Left lung (tissue), 10 donors: ENCODE results near the gene PITPNM3. TPM values are rescaled to one million over a fixed set of nuclear protein-coding genes. Genes with fewer than 3 reads are reported as not detected.

Experiments used
- ATAC-seq: fragments of 200-7000 bp; cut with Tn5 transposase; one replicate; pipeline ENCODE4 v1.9.1; 2020; ENCODE audit warnings: moderate library complexity
- DNase-seq, 4 donors: peaks; one replicate each; pipeline ENCODE4 v3.0.0-alpha.2; 2013 to 2020
- H3K27ac ChIP-seq, 2 donors: fragments of 200-600 bp; sonication (generic) in 1 of 2; one replicate each; pipeline versions ENCODE4 v1.5.0 to v1.8.0; 2020 to 2021
- H3K27me3 ChIP-seq, 2 donors: fragments of 200-600 bp; sonication (generic) in 1 of 2; one replicate each; pipeline versions ENCODE4 v1.5.0 to v1.8.0; 2020 to 2021
- H3K36me3 ChIP-seq, 2 donors: fragments of 200-600 bp; sonication (generic) in 1 of 2; one replicate each; pipeline versions ENCODE4 v1.5.0 to v1.8.0; 2020 to 2021
- H3K4me1 ChIP-seq, 2 donors: fragments of 200-600 bp; one replicate each; pipeline ENCODE4 v1.8.0; 2021
- H3K4me3 ChIP-seq, 2 donors: fragments of 200-600 bp; sonication (generic) in 1 of 2; one replicate each; pipeline versions ENCODE4 v1.5.0 to v1.8.0; 2020 to 2021; ENCODE audit warnings: mild to moderate bottlenecking in 1 of 2
- H3K9me3 ChIP-seq, 2 donors: fragments of 200-600 bp; sonication (generic) in 1 of 2; one replicate each; pipeline versions ENCODE4 v1.5.0 to v1.8.0; 2020 to 2021
- intact Hi-C, 2 donors: fragments of 100-400 bp; cut with DNase I; formaldehyde crosslinking; loops; one replicate each; pipeline versions ENCODE4 v1.11.2 to v1.14.2; 2022
- polyA plus RNA-seq, 6 donors: library from polyadenylated mRNA; unstranded; fragments of 120-200 nt; gene quantifications; one replicate each; pipeline ENCODE4 v1.2.1, GENCODE V29; 2013; ENCODE audit not compliant: insufficient read length in 6 of 6
- total RNA-seq, 2 donors: library from RNA; stranded (reverse); fragmentation: NEBNext Ultra II Directional; extraction: Animal tissue kit (Norgen Biotek cat#: 25700); gene quantifications; one replicate each; pipeline ENCODE4 v1.2.1, GENCODE V29; 2021
- TF ChIP-seq, protein P1 (sequence below), 2 donors: fragments of 200-600 bp; sonication (generic) in 1 of 2; IDR thresholded peaks; one replicate each; pipeline versions ENCODE4 v1.5.0 to v1.8.0; 2021; ENCODE audit warnings: antibody characterized with exemption in 2 of 2
- donor health status: DM: no; HTN: yes; CAD: no.
- donor health status: DM: no; HTN: no; CAD: no.

PITPNM3 gene
- total and polyA plus RNA-seq, 8 donors, result 3.6 to 13.8 (median 5.8) TPM

DNA sequence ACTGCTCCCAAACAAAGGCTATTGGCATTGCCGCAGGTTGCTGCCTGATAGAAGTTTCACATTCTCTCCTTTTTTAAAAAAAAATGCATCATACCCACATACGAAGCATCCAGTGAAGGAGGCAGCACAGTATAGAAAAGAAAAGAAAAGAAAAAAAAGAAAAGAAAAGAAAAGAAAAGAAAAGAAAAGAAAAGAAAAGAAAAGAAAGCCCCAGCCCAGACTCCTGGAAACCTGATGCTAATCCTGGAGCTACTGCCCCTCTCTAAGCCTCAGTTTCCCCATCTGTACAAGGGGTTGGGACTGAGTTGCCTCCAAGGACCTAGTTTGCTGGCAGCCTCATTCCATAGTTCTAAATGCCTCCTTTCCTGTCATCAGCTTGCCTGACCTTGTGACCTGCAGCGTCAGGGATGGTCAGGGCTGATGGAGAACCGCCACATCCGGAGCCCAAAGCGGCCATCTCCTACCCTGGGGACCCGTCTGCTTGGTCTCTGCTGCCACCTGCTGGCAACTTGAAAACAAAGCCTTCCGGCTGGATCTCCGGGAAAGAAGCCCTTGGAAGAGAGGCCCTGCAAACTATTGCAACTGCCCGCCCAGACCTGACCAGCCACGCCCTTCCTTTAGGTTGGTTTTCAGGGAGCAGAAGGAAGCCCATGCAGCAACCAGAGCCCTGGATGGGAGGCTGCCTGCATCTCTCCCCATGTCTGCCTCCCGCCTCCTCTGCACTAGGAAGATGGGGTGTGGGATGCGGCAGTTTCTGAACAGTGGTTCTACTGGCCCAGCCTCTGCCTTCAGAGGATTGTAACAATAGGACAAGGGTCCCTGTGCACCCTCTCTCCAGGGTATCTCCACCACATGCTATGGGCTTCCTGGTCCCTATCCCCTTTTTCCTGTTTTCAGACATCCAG, 134.4 kb downstream of the PITPNM3 start:
- Histone ChIP-seq H3K4me3 (no peak overlapping the region), H3K4me1 (no peaks in the 10 kb centered on the region), H3K9me3 (no peaks in the 10 kb centered on the region), H3K36me3 (no peaks in the 10 kb centered on the region), H3K27me3 (peaks cover 0 to 85% of the 10 kb centered on the region in 2 donors), H3K27ac (no peak overlapping the region)
- TF ChIP-seq, protein P1, sequence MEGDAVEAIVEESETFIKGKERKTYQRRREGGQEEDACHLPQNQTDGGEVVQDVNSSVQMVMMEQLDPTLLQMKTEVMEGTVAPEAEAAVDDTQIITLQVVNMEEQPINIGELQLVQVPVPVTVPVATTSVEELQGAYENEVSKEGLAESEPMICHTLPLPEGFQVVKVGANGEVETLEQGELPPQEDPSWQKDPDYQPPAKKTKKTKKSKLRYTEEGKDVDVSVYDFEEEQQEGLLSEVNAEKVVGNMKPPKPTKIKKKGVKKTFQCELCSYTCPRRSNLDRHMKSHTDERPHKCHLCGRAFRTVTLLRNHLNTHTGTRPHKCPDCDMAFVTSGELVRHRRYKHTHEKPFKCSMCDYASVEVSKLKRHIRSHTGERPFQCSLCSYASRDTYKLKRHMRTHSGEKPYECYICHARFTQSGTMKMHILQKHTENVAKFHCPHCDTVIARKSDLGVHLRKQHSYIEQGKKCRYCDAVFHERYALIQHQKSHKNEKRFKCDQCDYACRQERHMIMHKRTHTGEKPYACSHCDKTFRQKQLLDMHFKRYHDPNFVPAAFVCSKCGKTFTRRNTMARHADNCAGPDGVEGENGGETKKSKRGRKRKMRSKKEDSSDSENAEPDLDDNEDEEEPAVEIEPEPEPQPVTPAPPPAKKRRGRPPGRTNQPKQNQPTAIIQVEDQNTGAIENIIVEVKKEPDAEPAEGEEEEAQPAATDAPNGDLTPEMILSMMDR (IDR thresholded peaks at IDR 0.05), result peak; percentile 64 to 87
- ATAC-seq, result peak; percentile 95
- intact Hi-C loops, result loop anchor here (5.0 to 10.0 kb wide), 2 partner anchors 827 to 835 kb away; no protein-coding TSS in a partner anchor
- peak; percentile 49 to 89 (median 79) for DNase-seq

DNA sequence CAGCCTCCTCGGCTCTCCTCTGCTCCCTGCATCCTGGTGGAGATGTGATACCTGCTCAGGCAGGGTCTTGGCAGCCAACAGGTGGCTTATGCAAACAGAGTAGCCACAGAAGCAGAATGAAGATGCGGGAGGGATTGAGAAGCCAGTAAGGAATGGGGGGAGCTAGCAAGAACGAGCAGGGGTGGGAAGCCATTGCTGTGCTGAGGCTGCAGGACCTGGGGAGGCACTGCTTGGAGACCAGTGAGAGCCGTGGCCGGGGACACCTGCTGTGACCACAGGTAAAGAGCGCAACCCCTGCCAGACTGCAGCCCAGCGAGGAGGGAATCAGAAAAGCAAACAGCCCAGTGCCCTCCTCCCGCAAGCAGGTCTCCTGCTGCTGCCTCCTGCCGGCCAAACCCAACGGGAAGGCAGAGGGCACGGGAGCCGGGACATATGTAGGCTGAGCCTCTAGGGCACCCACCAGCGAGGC, 136.1 kb downstream of the PITPNM3 start:
- no peak overlapping the region for H3K27ac ChIP-seq
- no peaks in the 10 kb centered on the region for H3K36me3 ChIP-seq
- DNase-seq, result no peak
- TF ChIP-seq, protein P1 (IDR thresholded peaks at IDR 0.05), result no peak
- no peaks in the 10 kb centered on the region for H3K9me3 ChIP-seq
- peaks cover 0 to 74% of the 10 kb centered on the region in 2 donors for H3K27me3 ChIP-seq
- no peaks in the 10 kb centered on the region for H3K4me1 ChIP-seq
- intact Hi-C loops, result loop anchor here (5.0 to 10.0 kb wide), 2 partner anchors 825 to 833 kb away; no protein-coding TSS in a partner anchor
- H3K4me3 ChIP-seq, result no peak overlapping the region
- no peak for ATAC-seq

DNA sequence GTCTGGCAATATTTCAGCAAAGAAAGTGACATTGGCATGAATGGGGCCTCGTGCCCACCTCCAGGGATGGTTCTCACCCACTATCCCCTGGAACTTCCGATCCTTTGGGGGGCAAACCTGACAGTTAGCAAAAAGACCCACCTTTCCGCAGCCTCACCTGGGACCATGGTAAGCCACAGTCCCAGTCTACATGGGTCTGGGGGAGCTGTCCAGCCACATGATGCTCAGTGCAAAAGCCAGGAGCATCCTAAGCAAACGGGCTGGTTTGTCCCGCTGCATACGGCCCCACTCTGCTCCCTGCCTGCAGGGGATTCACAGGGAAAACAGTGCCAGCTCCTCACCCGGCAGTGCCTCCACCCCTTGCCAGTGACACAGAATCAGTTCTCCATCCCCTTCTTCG, 140.7 kb downstream of the PITPNM3 start:
- Histone ChIP-seq H3K4me1 (no peaks in the 10 kb centered on the region), H3K4me3 (no peak overlapping the region), H3K36me3 (no peaks in the 10 kb centered on the region), H3K27me3 (peaks cover 0 to 33% of the 10 kb centered on the region in 2 donors), H3K27ac (no peak overlapping the region), H3K9me3 (peaks cover 0 to 3% of the 10 kb centered on the region in 2 donors)
- DNase-seq, result no peak
- ATAC-seq, result no peak
- TF ChIP-seq, protein P1 (IDR thresholded peaks at IDR 0.05), result no peak
- intact Hi-C loops, result no loop called here

DNA sequence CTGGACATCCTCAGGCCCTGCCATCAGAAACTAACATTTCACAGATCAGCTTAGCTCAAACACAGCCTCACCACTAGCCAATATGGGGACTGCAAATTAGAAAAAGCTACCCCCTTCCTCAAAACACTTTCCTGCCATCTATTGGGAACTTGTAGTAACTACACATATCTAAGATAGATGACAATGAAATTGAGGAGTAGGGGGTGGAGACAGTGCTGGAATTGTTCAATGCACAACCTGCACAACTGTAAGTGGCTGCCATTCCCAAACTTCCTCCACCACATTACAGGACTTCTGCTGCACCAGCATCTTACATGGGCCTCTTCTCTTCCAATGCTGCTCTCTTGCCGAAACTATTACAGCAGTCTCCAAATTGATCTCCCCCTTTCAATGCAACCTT, 143.3 kb downstream of the PITPNM3 start:
- ATAC-seq, result peak; percentile 52
- no peak for DNase-seq
- H3K36me3 ChIP-seq, result no peaks in the 10 kb centered on the region
- H3K4me3 ChIP-seq, result no peak overlapping the region
- peaks cover 0 to 24% of the 10 kb centered on the region in 2 donors for H3K27me3 ChIP-seq
- TF ChIP-seq, protein P1 (IDR thresholded peaks at IDR 0.05), result peak in 1 of 2 donors; percentile 6
- peaks cover 0 to 3% of the 10 kb centered on the region in 2 donors for H3K9me3 ChIP-seq
- no peaks in the 10 kb centered on the region for H3K4me1 ChIP-seq
- intact Hi-C loops, result no loop called here
- no peak overlapping the region for H3K27ac ChIP-seq

DNA sequence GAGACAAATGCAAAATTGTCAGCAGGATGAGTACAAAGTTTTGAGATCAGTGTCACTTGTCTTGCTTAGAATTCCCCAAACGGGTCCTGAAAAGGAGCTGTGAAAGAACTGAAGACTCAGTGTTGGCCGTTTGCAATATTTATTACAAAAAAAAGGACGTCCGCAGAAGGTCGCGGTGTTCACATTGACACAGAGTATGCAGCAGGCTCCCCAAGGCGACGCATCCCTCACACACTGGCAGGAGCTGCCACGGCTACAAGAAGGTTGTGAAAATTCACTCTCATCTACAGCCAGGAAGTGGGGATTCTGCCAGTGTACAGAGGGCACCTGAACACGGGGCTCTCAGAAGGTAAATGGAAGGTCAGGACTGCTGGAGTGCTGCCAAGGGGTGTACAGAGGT, 147.6 kb downstream of the PITPNM3 start:
- TF ChIP-seq, protein P1 (IDR thresholded peaks at IDR 0.05), result no peak
- Histone ChIP-seq H3K27ac (no peak overlapping the region), H3K4me3 (no peak overlapping the region), H3K27me3 (peaks cover 0 to 42% of the 10 kb centered on the region in 2 donors), H3K9me3 (peaks cover 0 to 3% of the 10 kb centered on the region in 2 donors), H3K4me1 (no peaks in the 10 kb centered on the region), H3K36me3 (no peaks in the 10 kb centered on the region)
- ATAC-seq (no peak), DNase-seq (no peak)
- intact Hi-C loops, result no loop called here
